ENCODE data around the gene LCE1C.

DNA sequence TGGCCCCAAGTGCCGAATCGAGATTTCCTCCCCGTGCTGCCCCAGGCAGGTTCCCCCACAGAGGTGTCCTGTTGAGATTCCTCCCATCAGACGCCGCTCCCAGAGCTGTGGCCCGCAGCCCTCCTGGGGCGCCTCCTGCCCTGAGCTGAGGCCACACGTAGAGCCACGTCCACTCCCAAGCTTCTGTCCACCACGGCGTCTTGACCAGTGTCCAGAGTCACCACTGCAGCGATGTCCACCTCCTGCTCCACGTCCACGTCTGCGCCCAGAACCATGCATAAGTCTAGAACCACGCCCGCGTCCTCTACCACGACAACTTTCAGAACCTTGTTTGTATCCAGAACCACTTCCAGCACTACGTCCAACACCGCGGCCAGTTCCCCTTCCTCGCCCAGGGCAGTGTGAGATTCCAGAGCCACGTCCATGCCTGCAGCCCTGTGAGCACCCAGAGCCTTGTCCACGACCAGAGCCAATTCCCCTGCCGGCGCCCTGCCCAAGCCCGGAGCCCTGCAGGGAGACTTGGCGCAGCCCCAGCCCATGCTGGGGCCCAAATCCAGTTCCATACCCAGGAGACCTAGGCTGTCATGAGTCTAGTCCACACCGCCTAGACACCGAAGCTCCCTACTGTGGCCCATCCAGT is 45.8 kb downstream of the LCE1C start:
- TF ChIP-seq CTCF (IDR thresholded peaks at IDR 0.05) = no peak
- TF ChIP-seq EP300 (IDR thresholded peaks at IDR 0.05) = no peak

All from stomach (tissue), 4 donors.